Neural cell (in vitro differentiated cells): ENCODE results near the gene THADA. TPM values are rescaled to one million over a fixed set of nuclear protein-coding genes. Genes with fewer than 3 reads are reported as not detected.

Experiments
- H2AFZ ChIP-seq: fragments of 200-600, 300-800 bp; sonication (generic), shearing (Covaris generic); 2 replicates; pipeline ENCODE4 v1.6.0; 2014; ENCODE audit warnings: low read depth, mild to moderate bottlenecking, antibody characterized with exemption, low read length, moderate library complexity
- H3F3A ChIP-seq: fragments of 200-600 bp; shearing (Covaris generic); 2 replicates; pipeline ENCODE4 v1.6.1; 2016; ENCODE audit warnings: mild to moderate bottlenecking, moderate library complexity, mixed read lengths, antibody characterized with exemption, low read length; ENCODE audit not compliant: insufficient read depth, poor library complexity, severe bottlenecking
- H3K27ac ChIP-seq: fragments of 200-600, 300-800 bp; sonication (generic), shearing (Covaris generic); 2 replicates; pipeline ENCODE4 v1.5.1; 2014; ENCODE audit warnings: mild to moderate bottlenecking, low read length, moderate library complexity
- H3K27me3 ChIP-seq: fragments of 300-800, 200-600 bp; sonication (generic), shearing (Covaris generic); 2 replicates; pipeline ENCODE4 v1.6.0; 2014; ENCODE audit warnings: mild to moderate bottlenecking, low read depth, low read length, moderate library complexity; ENCODE audit not compliant: insufficient read depth
- H3K36me3 ChIP-seq: fragments of 300-800, 200-600 bp; sonication (generic), shearing (Covaris generic); 2 replicates; pipeline ENCODE4 v1.5.1; 2014; ENCODE audit warnings: mild to moderate bottlenecking, antibody characterized with exemption, low read length, moderate library complexity; ENCODE audit not compliant: insufficient read depth
- H3K4me2 ChIP-seq: fragments of 300-800, 200-600 bp; sonication (generic), shearing (Covaris generic); 2 replicates; pipeline ENCODE4 v1.6.0; 2014; ENCODE audit warnings: mild to moderate bottlenecking, low read length
- H3K4me3 ChIP-seq: fragments of 300-800, 200-600 bp; sonication (generic), shearing (Covaris generic); 2 replicates; pipeline ENCODE4 v1.5.1; 2014; ENCODE audit warnings: mild to moderate bottlenecking, low read length, moderate library complexity
- H3K79me2 ChIP-seq: fragments of 200-600 bp; shearing (Covaris generic); replicated peaks from 2 replicates; pipeline ENCODE4 v1.6.0; 2014; ENCODE audit warnings: mild to moderate bottlenecking, low read length, moderate library complexity; ENCODE audit not compliant: insufficient read depth
- H3K9ac ChIP-seq: fragments of 300-800, 200-600 bp; sonication (generic), shearing (Covaris generic); 2 replicates; pipeline ENCODE4 v1.6.1; 2016; ENCODE audit warnings: mild to moderate bottlenecking, low read length, mixed read lengths
- H3K9me2 ChIP-seq: fragments of 200-600 bp; shearing (Covaris generic); 2 replicates; pipeline ENCODE4 v1.6.1; 2016; ENCODE audit warnings: mild to moderate bottlenecking, low read length, mixed read lengths; ENCODE audit not compliant: insufficient read depth
- H3K9me3 ChIP-seq: fragments of 200-600, 300-800 bp; sonication (generic), shearing (Covaris generic); 2 replicates; pipeline ENCODE4 v1.6.1; 2016; ENCODE audit warnings: mild to moderate bottlenecking, mixed run types, low read length, moderate library complexity, mixed read lengths
- H4K20me1 ChIP-seq: fragments of 200-600 bp; shearing (Covaris generic); 2 replicates; pipeline ENCODE4 v1.6.1; 2016; ENCODE audit warnings: mild to moderate bottlenecking, mixed run types; ENCODE audit not compliant: insufficient read depth
- EP300 ChIP-seq: fragments of 450-650 bp; conservative IDR thresholded peaks from 2 replicates; pipeline ENCODE4 v1.6.1; 2014; ENCODE audit warnings: antibody characterized with exemption, mild to moderate bottlenecking, moderate library complexity; ENCODE audit not compliant: poor library complexity, severe bottlenecking
- EZH2 ChIP-seq: fragments of 200-600, 300-800 bp; shearing (Covaris generic), sonication (generic); IDR thresholded peaks from 2 replicates; pipeline ENCODE4 v1.6.1; 2014; ENCODE audit warnings: antibody characterized with exemption, low read length, borderline replicate concordance, mild to moderate bottlenecking; ENCODE audit not compliant: insufficient read depth, poor library complexity, severe bottlenecking
- MXI1 ChIP-seq: fragments of 450-650 bp; conservative IDR thresholded peaks from 2 replicates; pipeline ENCODE4 v1.6.1; 2014; ENCODE audit warnings: antibody characterized with exemption, mild to moderate bottlenecking; ENCODE audit not compliant: poor library complexity, severe bottlenecking
- POLR2AphosphoS5 ChIP-seq: IDR thresholded peaks from 2 replicates; pipeline ENCODE4 v1.6.1; 2012
- RAD21 ChIP-seq: fragments of 450-650 bp; conservative IDR thresholded peaks from 2 replicates; pipeline ENCODE4 v1.6.1; 2014; ENCODE audit warnings: antibody characterized with exemption, mild to moderate bottlenecking, moderate library complexity
- SMC3 ChIP-seq: fragments of 450-650 bp; conservative IDR thresholded peaks from 2 replicates; pipeline ENCODE4 v1.6.1; 2014; ENCODE audit warnings: antibody characterized with exemption, mild to moderate bottlenecking, moderate library complexity; ENCODE audit not compliant: poor library complexity
- TAF1 ChIP-seq: IDR thresholded peaks from 2 replicates; pipeline ENCODE4 v1.6.1; 2012; ENCODE audit warnings: low read depth
- polyA plus RNA-seq: library from polyadenylated mRNA; depleted of rRNA; stranded (reverse); fragments of >200 nt; gene quantifications from 2 replicates; pipeline ENCODE4 v1.2.3, GENCODE V29; 2014
- TF ChIP-seq, protein P1 (sequence below): fragments of 450-650 bp; IDR thresholded peaks from 2 replicates; pipeline ENCODE4 v1.5.1; 2014; ENCODE audit warnings: antibody characterized with exemption, mild to moderate bottlenecking, moderate library complexity; ENCODE audit not compliant: poor library complexity, severe bottlenecking
- TF ChIP-seq, protein P2 (sequence below): IDR thresholded peaks from 2 replicates; pipeline ENCODE4 v1.6.1; 2012; ENCODE audit warnings: borderline replicate concordance

THADA gene
- polyA plus RNA-seq, 1 donor from 2014 or later, result 8.5 TPM

DNA sequence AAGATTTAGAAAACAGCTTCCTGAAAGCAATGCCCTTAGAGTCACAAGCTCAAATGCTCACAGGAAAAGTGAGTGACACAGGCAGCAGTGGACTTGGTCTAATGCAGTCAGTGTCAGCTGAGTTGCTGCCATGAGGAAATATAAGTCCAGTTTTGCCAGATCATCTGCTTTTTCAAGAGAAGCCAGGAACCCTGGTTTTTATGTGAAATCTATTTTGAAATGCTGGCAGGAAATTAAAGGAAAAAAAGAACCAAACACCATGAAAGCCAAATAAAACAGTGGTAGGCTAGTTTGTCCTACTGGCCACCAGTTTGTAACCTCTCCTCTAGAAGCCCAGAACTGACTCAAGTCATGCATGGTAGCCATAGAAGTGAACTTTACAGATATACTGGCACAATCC, 109.2 kb downstream of the THADA start:
- Histone ChIP-seq H4K20me1 (no peaks in the 10 kb centered on the region), H3F3A (no peaks in the 10 kb centered on the region), H3K9me3 (no peaks in the 10 kb centered on the region), H3K27me3 (no peaks in the 10 kb centered on the region), H3K4me3 (no peak overlapping the region), H3K9ac (no peak overlapping the region), H3K4me2 (no peak overlapping the region), H3K27ac (no peak overlapping the region), H2AFZ (no peak overlapping the region), H3K79me2 (no peaks in the 10 kb centered on the region), H3K9me2 (no peaks in the 10 kb centered on the region), H3K36me3 (no peaks in the 10 kb centered on the region)
- TF ChIP-seq EP300, result no peak
- no peak for TF ChIP-seq POLR2AphosphoS5
- TF ChIP-seq, protein P1, sequence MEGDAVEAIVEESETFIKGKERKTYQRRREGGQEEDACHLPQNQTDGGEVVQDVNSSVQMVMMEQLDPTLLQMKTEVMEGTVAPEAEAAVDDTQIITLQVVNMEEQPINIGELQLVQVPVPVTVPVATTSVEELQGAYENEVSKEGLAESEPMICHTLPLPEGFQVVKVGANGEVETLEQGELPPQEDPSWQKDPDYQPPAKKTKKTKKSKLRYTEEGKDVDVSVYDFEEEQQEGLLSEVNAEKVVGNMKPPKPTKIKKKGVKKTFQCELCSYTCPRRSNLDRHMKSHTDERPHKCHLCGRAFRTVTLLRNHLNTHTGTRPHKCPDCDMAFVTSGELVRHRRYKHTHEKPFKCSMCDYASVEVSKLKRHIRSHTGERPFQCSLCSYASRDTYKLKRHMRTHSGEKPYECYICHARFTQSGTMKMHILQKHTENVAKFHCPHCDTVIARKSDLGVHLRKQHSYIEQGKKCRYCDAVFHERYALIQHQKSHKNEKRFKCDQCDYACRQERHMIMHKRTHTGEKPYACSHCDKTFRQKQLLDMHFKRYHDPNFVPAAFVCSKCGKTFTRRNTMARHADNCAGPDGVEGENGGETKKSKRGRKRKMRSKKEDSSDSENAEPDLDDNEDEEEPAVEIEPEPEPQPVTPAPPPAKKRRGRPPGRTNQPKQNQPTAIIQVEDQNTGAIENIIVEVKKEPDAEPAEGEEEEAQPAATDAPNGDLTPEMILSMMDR, result no peak
- no peak for TF ChIP-seq MXI1
- TF ChIP-seq, protein P2, sequence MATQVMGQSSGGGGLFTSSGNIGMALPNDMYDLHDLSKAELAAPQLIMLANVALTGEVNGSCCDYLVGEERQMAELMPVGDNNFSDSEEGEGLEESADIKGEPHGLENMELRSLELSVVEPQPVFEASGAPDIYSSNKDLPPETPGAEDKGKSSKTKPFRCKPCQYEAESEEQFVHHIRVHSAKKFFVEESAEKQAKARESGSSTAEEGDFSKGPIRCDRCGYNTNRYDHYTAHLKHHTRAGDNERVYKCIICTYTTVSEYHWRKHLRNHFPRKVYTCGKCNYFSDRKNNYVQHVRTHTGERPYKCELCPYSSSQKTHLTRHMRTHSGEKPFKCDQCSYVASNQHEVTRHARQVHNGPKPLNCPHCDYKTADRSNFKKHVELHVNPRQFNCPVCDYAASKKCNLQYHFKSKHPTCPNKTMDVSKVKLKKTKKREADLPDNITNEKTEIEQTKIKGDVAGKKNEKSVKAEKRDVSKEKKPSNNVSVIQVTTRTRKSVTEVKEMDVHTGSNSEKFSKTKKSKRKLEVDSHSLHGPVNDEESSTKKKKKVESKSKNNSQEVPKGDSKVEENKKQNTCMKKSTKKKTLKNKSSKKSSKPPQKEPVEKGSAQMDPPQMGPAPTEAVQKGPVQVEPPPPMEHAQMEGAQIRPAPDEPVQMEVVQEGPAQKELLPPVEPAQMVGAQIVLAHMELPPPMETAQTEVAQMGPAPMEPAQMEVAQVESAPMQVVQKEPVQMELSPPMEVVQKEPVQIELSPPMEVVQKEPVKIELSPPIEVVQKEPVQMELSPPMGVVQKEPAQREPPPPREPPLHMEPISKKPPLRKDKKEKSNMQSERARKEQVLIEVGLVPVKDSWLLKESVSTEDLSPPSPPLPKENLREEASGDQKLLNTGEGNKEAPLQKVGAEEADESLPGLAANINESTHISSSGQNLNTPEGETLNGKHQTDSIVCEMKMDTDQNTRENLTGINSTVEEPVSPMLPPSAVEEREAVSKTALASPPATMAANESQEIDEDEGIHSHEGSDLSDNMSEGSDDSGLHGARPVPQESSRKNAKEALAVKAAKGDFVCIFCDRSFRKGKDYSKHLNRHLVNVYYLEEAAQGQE, result no peak
- no peak for TF ChIP-seq EZH2
- no peak for TF ChIP-seq TAF1
- no peak for TF ChIP-seq SMC3
- TF ChIP-seq RAD21, result no peak

DNA sequence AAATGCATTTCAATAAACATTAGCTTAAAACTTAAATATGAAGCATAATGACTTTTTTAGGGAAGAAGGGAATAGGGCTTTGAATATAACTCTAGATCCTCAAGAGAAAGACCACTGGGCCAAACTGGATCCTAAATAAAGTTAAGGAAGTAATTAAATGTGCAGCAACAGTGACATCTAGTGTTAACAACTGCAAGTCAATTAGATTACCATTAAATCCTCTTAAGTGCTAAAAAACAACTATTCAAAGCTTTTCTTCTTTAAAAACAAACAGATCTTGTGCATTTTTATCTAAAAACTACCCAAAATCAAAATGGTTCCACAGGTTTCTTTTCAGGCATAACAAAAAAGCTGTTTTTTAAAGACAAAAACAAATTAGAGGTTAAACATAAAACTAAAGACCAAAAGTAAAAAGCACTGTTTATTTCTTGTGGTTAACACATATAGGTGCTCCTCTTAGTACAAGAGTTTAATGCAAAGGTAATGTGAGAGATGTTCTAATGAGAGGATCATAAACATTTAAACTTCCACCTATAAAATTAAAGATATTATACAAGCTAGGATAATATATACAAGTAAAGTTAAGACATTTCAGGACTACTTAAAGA, 111.4 kb downstream of the THADA start:
- no peaks in the 10 kb centered on the region for H4K20me1 ChIP-seq
- H3K9me3 ChIP-seq, result no peaks in the 10 kb centered on the region
- no peaks in the 10 kb centered on the region for H3K27me3 ChIP-seq
- H3K4me3 ChIP-seq, result no peak overlapping the region
- no peak overlapping the region for H3K9ac ChIP-seq
- H3K4me2 ChIP-seq, result no peak overlapping the region
- TF ChIP-seq, protein P2, result no peak
- TF ChIP-seq SMC3, result peak; percentile 89
- no peak for TF ChIP-seq EP300
- TF ChIP-seq POLR2AphosphoS5, result no peak
- TF ChIP-seq MXI1, result no peak
- no peak for TF ChIP-seq TAF1
- TF ChIP-seq RAD21, result peak; percentile 85
- TF ChIP-seq, protein P1, result peak; percentile 83
- TF ChIP-seq EZH2, result no peak
- H3K79me2 ChIP-seq, result no peaks in the 10 kb centered on the region
- no peaks in the 10 kb centered on the region for H3K36me3 ChIP-seq
- no peak overlapping the region for H3K27ac ChIP-seq
- no peaks in the 10 kb centered on the region for H3F3A ChIP-seq
- H2AFZ ChIP-seq, result no peak overlapping the region
- no peaks in the 10 kb centered on the region for H3K9me2 ChIP-seq
